Dendritic cell treated with granulocyte-macrophage colony-stimulating factor and Interleukin-4, amounts not matched to agents 40 ng/mL and 50 ng/mL, for 4 days (primary cell): ENCODE measurements around the gene EIF2AK2.

Experiments
- H3K27ac Mint-ChIP-seq: one replicate; pipeline ENCODE4 v1.8.0; 2022; ENCODE audit warnings: mild to moderate bottlenecking, mixed read lengths
- H3K27me3 Mint-ChIP-seq: one replicate; pipeline ENCODE4 v1.8.0; 2022; ENCODE audit warnings: mild to moderate bottlenecking, mixed read lengths
- H3K36me3 Mint-ChIP-seq: one replicate; pipeline ENCODE4 v1.8.0; 2022; ENCODE audit warnings: low read depth, mixed read lengths
- H3K4me1 Mint-ChIP-seq: one replicate; pipeline ENCODE4 v1.8.0; 2022; ENCODE audit warnings: low read depth, mixed read lengths
- H3K4me3 Mint-ChIP-seq: one replicate; pipeline ENCODE4 v1.8.0; 2022; ENCODE audit warnings: mild to moderate bottlenecking, moderate library complexity, mixed read lengths
- H3K9me3 Mint-ChIP-seq: one replicate; pipeline ENCODE4 v1.8.0; 2022; ENCODE audit warnings: mixed read lengths
- intact Hi-C: fragments of 100-400 bp; cut with micrococcal nuclease; formaldehyde crosslinking; loops from one replicate; pipeline ENCODE4 v1.15.0; 2022

The EIF2AK2 gene

GRCh38 chr2:37061776-37062175, 95.0 kb downstream of the EIF2AK2 start:
- intact Hi-C loops, result no loop called here
- no peak overlapping the region for H3K4me3 Mint-ChIP-seq
- no peak overlapping the region for H3K27ac Mint-ChIP-seq
- no peaks in the 10 kb centered on the region for H3K9me3 Mint-ChIP-seq
- H3K27me3 Mint-ChIP-seq, result no peaks in the 10 kb centered on the region
- peaks cover 82% of the 10 kb centered on the region for H3K36me3 Mint-ChIP-seq
- peaks cover 10% of the 10 kb centered on the region for H3K4me1 Mint-ChIP-seq

- Mint-ChIP-seq H3K9me3 (no peaks in the 10 kb centered on the region), H3K4me1 (peaks cover 10% of the 10 kb centered on the region), H3K4me3 (no peak overlapping the region), H3K27me3 (no peaks in the 10 kb centered on the region), H3K27ac (no peak overlapping the region), H3K36me3 (peaks cover 88% of the 10 kb centered on the region)
- intact Hi-C loops, result no loop called here
These were observed 95.6 kb downstream of the EIF2AK2 start for GRCh38 chr2:37061013-37061711.

GRCh38 chr2:37060446-37060845, 96.3 kb downstream of the EIF2AK2 start:
- H3K27me3 Mint-ChIP-seq, result no peaks in the 10 kb centered on the region
- peaks cover 85% of the 10 kb centered on the region for H3K36me3 Mint-ChIP-seq
- H3K4me1 Mint-ChIP-seq, result peaks cover 10% of the 10 kb centered on the region
- H3K4me3 Mint-ChIP-seq, result no peak overlapping the region
- no peak overlapping the region for H3K27ac Mint-ChIP-seq
- intact Hi-C loops, result no loop called here
- no peaks in the 10 kb centered on the region for H3K9me3 Mint-ChIP-seq

- Mint-ChIP-seq H3K36me3 (peaks cover 79% of the 10 kb centered on the region), H3K27ac (no peak overlapping the region), H3K27me3 (no peaks in the 10 kb centered on the region), H3K4me3 (no peak overlapping the region), H3K9me3 (no peaks in the 10 kb centered on the region), H3K4me1 (peaks cover 10% of the 10 kb centered on the region)
- intact Hi-C loops, result no loop called here
These were observed 96.9 kb downstream of the EIF2AK2 start for GRCh38 chr2:37059841-37060240.

GRCh38 chr2:37052600-37053332, 104.0 kb downstream of the EIF2AK2 start:
- H3K4me1 Mint-ChIP-seq, result no peaks in the 10 kb centered on the region
- H3K27me3 Mint-ChIP-seq, result no peaks in the 10 kb centered on the region
- intact Hi-C loops, result no loop called here
- no peaks in the 10 kb centered on the region for H3K9me3 Mint-ChIP-seq
- H3K27ac Mint-ChIP-seq, result no peak overlapping the region
- H3K4me3 Mint-ChIP-seq, result no peak overlapping the region
- peaks cover 79% of the 10 kb centered on the region for H3K36me3 Mint-ChIP-seq
